HepG2 (cell line): Measurements from ENCODE around the gene CCL27. TPM values are rescaled to one million over a fixed set of nuclear protein-coding genes. Genes with fewer than 3 reads are reported as not detected.
A peak's percentile ranks its signal among the peaks of the same experiment; 100 is the strongest.

Experiments
- BRD4 ChIP-seq: sonication (generic); formaldehyde crosslinking; IDR thresholded peaks from 2 replicates; pipeline ENCODE4 v1.4.0; 2020; ENCODE audit warnings: missing genetic modification reagents
- ETV6 ChIP-seq: sonication (generic); formaldehyde crosslinking; conservative IDR thresholded peaks from 2 replicates; pipeline ENCODE4 v1.4.0; 2020; ENCODE audit warnings: missing genetic modification reagents
- HNRNPUL1 ChIP-seq: fragments of 200-400 bp; formaldehyde crosslinking; IDR thresholded peaks from 2 replicates; pipeline ENCODE4 v1.6.1; 2017; ENCODE audit warnings: low read depth, mild to moderate bottlenecking, low read length, moderate library complexity
- KDM4B ChIP-seq: sonication (generic); formaldehyde crosslinking; IDR thresholded peaks from 2 replicates; pipeline ENCODE4 v1.4.0; 2020; ENCODE audit warnings: missing genetic modification reagents
- KLF16 ChIP-seq, 2 experiments: sonication (generic) in 1 of 2; formaldehyde crosslinking in 1 of 2; IDR thresholded peaks; 2 replicates each; pipeline versions ENCODE4 v1.6.1 to v1.8.0; 2016 to 2023; ENCODE audit warnings: missing genetic modification reagents in 2 of 2, missing compliant biosample characterization in 1 of 2
- POLR2AphosphoS5 ChIP-seq: IDR thresholded peaks from 2 replicates; pipeline ENCODE4 v1.6.1; 2012; ENCODE audit warnings: low read depth, low read length
- POLR2G ChIP-seq: fragments of 200-400 bp; formaldehyde crosslinking; IDR thresholded peaks from 2 replicates; pipeline ENCODE4 v1.6.1; 2018; ENCODE audit warnings: mild to moderate bottlenecking, low read depth, low read length, moderate library complexity
- SIN3A ChIP-seq: IDR thresholded peaks from 2 replicates; pipeline ENCODE4 v1.6.1; 2011; ENCODE audit warnings: low read depth, mild to moderate bottlenecking, control low read depth, low read length, borderline replicate concordance
- ZNF451 ChIP-seq: sonication (generic); formaldehyde crosslinking; IDR thresholded peaks from 2 replicates; pipeline ENCODE4 v1.5.0; 2020; ENCODE audit warnings: mild to moderate bottlenecking, missing genetic modification reagents
- ZNF549 ChIP-seq: sonication (generic); formaldehyde crosslinking; IDR thresholded peaks from 2 replicates; pipeline ENCODE4 v1.5.0; 2020; ENCODE audit warnings: missing genetic modification reagents
- ZNF678 ChIP-seq: sonication (generic); formaldehyde crosslinking; IDR thresholded peaks from 2 replicates; pipeline ENCODE4 v1.4.0; 2020; ENCODE audit warnings: mild to moderate bottlenecking, missing genetic modification reagents
- ZNF749 ChIP-seq: sonication (generic); formaldehyde crosslinking; IDR thresholded peaks from 2 replicates; pipeline ENCODE4 v1.8.0; 2022; ENCODE audit warnings: mild to moderate bottlenecking, missing genetic modification reagents, moderate library complexity, borderline replicate concordance
- polyA plus RNA-seq, 8 experiments: library from polyadenylated mRNA; depleted of rRNA in 3 of 8; stranded (reverse) in 7 of 8; unstranded in 1 of 8; fragments of >200 nt; fragmentation: Illumina TruSeq in 4 of 8; extraction: Trizol in 4 of 8; gene quantifications; 2 replicates each; pipeline versions ENCODE4 v1.2.1 to v1.2.3, GENCODE V29; 2011 to 2016; ENCODE audit warnings: low read depth in 4 of 8, missing spikeins in 1 of 8, mixed read lengths in 1 of 8; ENCODE audit not compliant: insufficient read depth in 1 of 8
- total RNA-seq, 5 experiments: library from RNA; depleted of rRNA; stranded (reverse); fragments of >200 nt; fragmentation: Illumina TruSeq; extraction: Trizol; gene quantifications; 2 replicates each; pipeline ENCODE4 v1.2.3, GENCODE V29; 2016; ENCODE audit warnings: low read depth in 1 of 5
- TF ChIP-seq, protein P1 (sequence below): sonication (generic); formaldehyde crosslinking; IDR thresholded peaks from 2 replicates; pipeline ENCODE4 v1.4.0; 2020; ENCODE audit warnings: missing genetic modification reagents
- TF ChIP-seq, protein P2 (sequence below): sonication (generic); formaldehyde crosslinking; IDR thresholded peaks from 2 replicates; pipeline ENCODE4 v1.4.0; 2020; ENCODE audit warnings: missing genetic modification reagents
- TF ChIP-seq, protein P3 (sequence below): fragments of 450-650 bp; IDR thresholded peaks from 2 replicates; pipeline ENCODE4 v1.6.1; 2017; ENCODE audit warnings: mild to moderate bottlenecking
- TF ChIP-seq, protein P4 (sequence below): sonication (generic); formaldehyde crosslinking; IDR thresholded peaks from 2 replicates; pipeline ENCODE4 v1.5.0; 2020; ENCODE audit warnings: mild to moderate bottlenecking, missing genetic modification reagents, borderline replicate concordance

The CCL27 gene
- total and polyA plus RNA-seq, 2 of the 13 experiments (the other 11 are each of a cell fraction or from before 2014, with no cell fraction given) = not detected

GRCh38 chr9:34646211-34647083 lies 16.0 kb downstream of the CCL27 start, which contains the start of gene GALT (continued):
- TF ChIP-seq, protein P1, sequence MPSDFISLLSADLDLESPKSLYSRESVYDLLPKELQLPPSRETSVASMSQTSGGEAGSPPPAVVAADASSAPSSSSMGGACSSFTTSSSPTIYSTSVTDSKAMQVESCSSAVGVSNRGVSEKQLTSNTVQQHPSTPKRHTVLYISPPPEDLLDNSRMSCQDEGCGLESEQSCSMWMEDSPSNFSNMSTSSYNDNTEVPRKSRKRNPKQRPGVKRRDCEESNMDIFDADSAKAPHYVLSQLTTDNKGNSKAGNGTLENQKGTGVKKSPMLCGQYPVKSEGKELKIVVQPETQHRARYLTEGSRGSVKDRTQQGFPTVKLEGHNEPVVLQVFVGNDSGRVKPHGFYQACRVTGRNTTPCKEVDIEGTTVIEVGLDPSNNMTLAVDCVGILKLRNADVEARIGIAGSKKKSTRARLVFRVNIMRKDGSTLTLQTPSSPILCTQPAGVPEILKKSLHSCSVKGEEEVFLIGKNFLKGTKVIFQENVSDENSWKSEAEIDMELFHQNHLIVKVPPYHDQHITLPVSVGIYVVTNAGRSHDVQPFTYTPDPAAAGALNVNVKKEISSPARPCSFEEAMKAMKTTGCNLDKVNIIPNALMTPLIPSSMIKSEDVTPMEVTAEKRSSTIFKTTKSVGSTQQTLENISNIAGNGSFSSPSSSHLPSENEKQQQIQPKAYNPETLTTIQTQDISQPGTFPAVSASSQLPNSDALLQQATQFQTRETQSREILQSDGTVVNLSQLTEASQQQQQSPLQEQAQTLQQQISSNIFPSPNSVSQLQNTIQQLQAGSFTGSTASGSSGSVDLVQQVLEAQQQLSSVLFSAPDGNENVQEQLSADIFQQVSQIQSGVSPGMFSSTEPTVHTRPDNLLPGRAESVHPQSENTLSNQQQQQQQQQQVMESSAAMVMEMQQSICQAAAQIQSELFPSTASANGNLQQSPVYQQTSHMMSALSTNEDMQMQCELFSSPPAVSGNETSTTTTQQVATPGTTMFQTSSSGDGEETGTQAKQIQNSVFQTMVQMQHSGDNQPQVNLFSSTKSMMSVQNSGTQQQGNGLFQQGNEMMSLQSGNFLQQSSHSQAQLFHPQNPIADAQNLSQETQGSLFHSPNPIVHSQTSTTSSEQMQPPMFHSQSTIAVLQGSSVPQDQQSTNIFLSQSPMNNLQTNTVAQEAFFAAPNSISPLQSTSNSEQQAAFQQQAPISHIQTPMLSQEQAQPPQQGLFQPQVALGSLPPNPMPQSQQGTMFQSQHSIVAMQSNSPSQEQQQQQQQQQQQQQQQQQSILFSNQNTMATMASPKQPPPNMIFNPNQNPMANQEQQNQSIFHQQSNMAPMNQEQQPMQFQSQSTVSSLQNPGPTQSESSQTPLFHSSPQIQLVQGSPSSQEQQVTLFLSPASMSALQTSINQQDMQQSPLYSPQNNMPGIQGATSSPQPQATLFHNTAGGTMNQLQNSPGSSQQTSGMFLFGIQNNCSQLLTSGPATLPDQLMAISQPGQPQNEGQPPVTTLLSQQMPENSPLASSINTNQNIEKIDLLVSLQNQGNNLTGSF = no peak
- TF ChIP-seq ZNF678 (CRISPR knock-in tag) = no peak; the same call in 1 of the 2 replicates
- TF ChIP-seq, protein P2, sequence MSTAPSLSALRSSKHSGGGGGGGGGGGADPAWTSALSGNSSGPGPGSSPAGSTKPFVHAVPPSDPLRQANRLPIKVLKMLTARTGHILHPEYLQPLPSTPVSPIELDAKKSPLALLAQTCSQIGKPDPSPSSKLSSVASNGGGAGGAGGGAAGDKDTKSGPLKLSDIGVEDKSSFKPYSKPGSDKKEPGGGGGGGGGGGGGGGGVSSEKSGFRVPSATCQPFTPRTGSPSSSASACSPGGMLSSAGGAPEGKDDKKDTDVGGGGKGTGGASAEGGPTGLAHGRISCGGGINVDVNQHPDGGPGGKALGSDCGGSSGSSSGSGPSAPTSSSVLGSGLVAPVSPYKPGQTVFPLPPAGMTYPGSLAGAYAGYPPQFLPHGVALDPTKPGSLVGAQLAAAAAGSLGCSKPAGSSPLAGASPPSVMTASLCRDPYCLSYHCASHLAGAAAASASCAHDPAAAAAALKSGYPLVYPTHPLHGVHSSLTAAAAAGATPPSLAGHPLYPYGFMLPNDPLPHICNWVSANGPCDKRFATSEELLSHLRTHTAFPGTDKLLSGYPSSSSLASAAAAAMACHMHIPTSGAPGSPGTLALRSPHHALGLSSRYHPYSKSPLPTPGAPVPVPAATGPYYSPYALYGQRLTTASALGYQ = 0 out of 2 replicates have a peak, but pooled peaks have one; percentile 15
- TF ChIP-seq KDM4B (CRISPR knock-in tag) = peak; percentile 45; the same call in 1 of the 2 replicates
- no peak for TF ChIP-seq HNRNPUL1
- TF ChIP-seq ZNF451 (CRISPR knock-in tag) = peak; percentile 83
- no peak for TF ChIP-seq ZNF549
- no peak; the same call in 1 of the 2 replicates for TF ChIP-seq SIN3A
- TF ChIP-seq, protein P3, sequence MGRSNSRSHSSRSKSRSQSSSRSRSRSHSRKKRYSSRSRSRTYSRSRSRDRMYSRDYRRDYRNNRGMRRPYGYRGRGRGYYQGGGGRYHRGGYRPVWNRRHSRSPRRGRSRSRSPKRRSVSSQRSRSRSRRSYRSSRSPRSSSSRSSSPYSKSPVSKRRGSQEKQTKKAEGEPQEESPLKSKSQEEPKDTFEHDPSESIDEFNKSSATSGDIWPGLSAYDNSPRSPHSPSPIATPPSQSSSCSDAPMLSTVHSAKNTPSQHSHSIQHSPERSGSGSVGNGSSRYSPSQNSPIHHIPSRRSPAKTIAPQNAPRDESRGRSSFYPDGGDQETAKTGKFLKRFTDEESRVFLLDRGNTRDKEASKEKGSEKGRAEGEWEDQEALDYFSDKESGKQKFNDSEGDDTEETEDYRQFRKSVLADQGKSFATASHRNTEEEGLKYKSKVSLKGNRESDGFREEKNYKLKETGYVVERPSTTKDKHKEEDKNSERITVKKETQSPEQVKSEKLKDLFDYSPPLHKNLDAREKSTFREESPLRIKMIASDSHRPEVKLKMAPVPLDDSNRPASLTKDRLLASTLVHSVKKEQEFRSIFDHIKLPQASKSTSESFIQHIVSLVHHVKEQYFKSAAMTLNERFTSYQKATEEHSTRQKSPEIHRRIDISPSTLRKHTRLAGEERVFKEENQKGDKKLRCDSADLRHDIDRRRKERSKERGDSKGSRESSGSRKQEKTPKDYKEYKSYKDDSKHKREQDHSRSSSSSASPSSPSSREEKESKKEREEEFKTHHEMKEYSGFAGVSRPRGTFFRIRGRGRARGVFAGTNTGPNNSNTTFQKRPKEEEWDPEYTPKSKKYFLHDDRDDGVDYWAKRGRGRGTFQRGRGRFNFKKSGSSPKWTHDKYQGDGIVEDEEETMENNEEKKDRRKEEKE = no peak
- TF ChIP-seq, protein P4, sequence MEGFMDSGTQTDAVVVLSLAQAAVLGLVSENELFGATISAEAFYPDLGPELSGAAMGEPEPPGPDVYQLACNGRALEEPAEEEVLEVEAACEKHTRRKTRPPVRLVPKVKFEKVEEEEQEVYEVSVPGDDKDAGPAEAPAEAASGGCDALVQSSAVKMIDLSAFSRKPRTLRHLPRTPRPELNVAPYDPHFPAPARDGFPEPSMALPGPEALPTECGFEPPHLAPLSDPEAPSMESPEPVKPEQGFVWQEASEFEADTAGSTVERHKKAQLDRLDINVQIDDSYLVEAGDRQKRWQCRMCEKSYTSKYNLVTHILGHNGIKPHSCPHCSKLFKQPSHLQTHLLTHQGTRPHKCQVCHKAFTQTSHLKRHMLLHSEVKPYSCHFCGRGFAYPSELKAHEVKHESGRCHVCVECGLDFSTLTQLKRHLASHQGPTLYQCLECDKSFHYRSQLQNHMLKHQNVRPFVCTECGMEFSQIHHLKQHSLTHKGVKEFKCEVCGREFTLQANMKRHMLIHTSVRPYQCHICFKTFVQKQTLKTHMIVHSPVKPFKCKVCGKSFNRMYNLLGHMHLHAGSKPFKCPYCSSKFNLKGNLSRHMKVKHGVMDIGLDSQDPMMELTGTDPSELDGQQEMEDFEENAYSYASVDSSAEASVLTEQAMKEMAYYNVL = peak; percentile 49
- peak in 1 of 2 experiments; percentile 78; a peak in 2 of 4 replicates for TF ChIP-seq KLF16 (CRISPR knock-in tag; IDR thresholded peaks at IDR 0.05)
- no peak; the same call in 1 of the 2 replicates for TF ChIP-seq ZNF749
- 0 out of 2 replicates have a peak, but pooled peaks have one; percentile 44 for TF ChIP-seq BRD4 (CRISPR knock-in tag)
- 0 out of 2 replicates have a peak, but pooled peaks have one; percentile 17 for TF ChIP-seq ETV6 (CRISPR knock-in tag)
- TF ChIP-seq POLR2AphosphoS5 = peak; percentile 86
- TF ChIP-seq POLR2G = peak; percentile 87
